Right lobe of liver (tissue), 4 donors: Measurements from ENCODE around the gene ENTPD2.

Source experiments
- CTCF ChIP-seq, 4 donors: fragments of 200-600 bp in 3 of 4; fragments of 450-650 bp in 1 of 4; IDR thresholded peaks; one replicate each; pipeline versions ENCODE4 v1.5.1 to v1.8.0; 2016 to 2022; ENCODE audit warnings: antibody characterized with exemption in 4 of 4, mild to moderate bottlenecking in 2 of 4
- POLR2A ChIP-seq: fragments of 450-650 bp; IDR thresholded peaks from one replicate; pipeline ENCODE4 v1.6.1; 2017; ENCODE audit warnings: antibody characterized with exemption, mild to moderate bottlenecking
- donor health status: DM: no; HTN: no; CAD: no.
- donor health status: DM: no; HTN: no; CAD: no.
- donor health status: DM: no; HTN: yes; CAD: no.

GRCh38 chr9:137065336-137065967, 11.6 kb upstream of the ENTPD2 start:
- TF ChIP-seq POLR2A (no peak), CTCF (IDR thresholded peaks at IDR 0.05) (no peak)
